DMS79 (cell line): ENCODE data around the gene RAB6A.
"Not testable (repeated sequence)": the region's sequence is repeated elsewhere in the genome, so short reads cannot be mapped to it uniquely, and the experiment has no call there.

ENCODE experiments used
- DNase-seq: peaks from one replicate; lab custom pipeline; 2025; lab: John Stamatoyannopoulos, UW

RAB6A gene

DNA sequence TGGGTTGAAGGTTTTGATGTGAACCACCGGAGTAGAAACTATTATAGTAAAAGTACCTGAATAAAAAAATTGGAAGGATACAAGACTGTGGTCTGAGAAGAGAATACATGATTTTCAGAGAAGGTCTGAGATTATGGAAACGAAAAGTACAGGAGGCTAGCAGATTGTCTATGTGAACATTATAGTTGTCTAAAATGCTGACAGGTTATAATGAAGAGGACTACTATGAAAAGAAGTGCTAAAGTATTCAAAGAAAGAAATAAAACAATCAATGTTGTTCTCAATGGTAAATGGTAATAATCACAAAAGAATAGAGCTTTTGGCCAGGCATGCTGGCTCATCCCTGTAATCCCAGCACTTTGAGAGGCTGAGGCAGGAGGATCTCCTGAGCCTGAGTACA, 34.0 kb downstream of the RAB6A start:
- no peak for DNase-seq

DNA sequence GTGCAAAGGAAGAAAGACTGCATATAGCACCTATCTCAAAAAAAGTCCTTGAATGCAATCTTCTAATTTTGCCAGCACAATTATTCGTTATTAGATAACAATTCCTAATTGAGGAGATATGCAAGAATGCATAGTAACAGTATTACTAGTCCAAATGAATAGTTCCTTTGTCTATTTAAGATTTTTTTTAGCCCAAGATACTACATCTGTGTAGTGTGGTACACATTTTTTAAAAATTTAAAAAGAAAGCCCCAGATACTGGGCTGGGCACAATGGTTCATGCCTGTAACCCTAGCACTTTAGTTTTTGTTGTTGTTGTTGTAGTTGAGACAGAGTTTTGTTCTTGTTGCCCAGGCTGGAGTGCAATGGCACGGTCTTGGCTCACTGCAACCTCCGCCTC, 43.7 kb downstream of the RAB6A start:
- DNase-seq, result no peak

DNA sequence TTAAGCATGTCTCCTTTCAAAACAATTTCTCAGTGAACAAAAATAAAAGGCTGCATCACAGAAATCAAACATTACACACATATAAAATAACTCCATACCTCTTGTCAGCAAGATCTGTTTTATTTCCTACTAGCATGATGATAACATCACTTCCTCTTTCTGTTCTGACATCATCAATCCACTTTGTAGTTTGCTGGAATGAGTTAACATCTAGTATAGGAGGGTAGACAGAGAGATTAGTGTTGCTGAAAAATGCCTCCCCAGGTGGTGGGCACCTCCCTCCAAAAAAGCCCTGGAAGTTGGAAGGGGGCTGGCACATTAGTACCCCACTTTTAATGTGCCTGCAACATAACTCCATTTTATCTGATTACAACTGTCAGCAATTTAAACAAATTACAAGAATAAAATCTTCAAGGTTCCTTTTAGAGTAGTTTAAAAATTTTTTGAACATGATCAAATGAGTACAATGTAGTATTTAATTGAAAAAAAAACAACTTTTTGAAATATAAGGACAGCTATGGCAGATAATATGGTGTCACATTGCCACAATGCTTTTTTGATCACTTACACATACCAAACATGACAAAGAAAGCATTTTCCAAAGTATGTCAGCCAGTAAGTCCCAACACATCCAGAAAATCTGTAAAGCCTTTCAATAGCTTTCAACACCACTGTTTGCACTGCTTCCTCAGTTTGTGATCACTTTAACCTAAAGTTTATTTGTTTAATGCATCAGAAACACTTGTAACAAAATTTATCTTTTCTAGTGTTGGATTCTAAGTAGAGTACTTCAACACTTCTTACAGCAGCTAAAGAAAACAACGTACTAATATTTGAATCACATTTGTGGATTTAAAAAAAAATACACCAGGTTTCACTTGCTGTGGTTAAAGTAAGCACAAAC, 44.5 kb downstream of the RAB6A start:
- no peak for DNase-seq

DNA sequence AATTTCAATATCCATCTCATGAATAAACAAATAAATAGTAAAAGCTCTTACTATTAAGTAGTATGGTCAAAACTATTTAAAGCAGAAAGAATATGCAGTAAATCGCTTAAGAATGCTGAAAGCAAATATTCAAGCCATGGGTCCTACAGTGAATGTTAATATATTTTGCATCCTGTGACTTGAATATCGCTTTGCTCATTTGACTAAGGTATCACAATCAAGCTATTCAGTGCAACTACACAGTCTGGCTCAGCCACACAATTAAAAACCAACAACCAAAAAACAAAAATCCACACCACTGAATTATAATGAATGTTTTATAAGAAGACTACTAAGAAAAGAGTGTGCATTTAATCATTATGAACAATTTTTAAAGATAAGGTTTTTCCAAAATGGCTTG, 45.3 kb downstream of the RAB6A start:
- DNase-seq, result no peak

DNA sequence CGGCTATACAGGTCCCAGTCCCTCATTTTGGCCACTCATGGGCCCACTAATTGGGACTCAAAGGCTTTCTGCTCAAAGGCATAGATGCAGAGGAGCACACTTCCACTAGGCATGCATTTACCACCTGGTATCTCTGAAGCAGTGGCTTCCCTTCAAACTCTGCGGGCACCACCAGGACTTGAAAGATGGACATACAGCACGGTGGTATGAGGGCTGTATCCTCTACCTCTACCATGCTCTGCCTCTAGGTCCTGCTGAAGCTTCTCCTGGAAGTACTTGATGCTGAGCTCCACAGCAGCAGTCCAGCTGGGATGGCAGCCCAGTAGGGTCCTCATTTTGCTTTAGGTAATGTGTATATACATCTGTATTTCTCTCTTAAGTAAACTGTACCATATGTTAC, 49.9 kb downstream of the RAB6A start:
- DNase-seq, result no peak

DNA sequence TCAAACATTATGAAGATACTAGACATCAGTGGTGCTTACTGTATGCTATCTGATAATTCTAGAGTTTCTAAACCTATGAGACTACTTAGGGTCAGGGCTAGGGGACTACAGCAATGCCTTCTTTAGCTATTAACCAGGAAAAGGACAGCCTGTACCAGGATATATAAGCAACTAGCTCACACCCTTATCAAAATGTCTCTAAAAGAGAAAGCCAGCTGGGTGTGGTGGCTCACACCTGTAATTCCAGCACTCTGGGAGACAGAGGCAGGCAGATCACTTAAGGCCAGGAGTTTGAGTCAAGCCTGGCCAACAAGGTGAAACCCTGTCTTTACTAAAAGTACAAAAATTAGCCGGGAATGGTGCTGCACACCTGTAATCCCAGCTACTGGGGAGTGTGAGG, 55.8 kb downstream of the RAB6A start:
- no peak for DNase-seq

DNA sequence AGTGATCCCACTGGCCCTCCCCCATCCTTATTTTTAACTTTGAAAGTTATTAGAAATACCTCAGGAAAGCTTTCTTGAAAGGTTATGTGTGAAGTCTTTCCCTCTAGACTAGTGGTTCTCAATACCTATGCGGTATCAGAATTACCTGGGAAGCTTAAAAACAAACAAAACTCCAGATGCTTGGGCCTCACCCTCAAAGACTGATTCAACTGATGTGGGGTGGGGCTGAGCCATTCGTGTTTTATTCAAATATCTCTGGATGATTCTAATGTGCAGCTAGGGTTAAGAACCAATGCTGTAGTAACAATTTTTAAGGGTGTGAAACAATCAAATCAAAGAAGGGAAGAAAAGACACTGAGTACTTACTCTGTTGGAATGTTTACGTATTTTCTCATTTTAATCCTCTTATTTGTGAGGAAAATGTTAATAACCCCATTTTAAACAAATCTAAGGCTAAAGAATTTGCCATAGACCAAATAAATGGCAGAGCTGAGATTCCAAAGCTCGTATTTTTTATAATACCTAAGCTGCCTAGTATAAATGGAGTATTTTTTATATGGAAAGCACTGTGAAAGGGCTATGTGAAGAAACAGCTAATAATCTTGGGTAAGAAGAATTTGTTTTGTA, 66.9 kb downstream of the RAB6A start:
- DNase-seq, result no peak

DNA sequence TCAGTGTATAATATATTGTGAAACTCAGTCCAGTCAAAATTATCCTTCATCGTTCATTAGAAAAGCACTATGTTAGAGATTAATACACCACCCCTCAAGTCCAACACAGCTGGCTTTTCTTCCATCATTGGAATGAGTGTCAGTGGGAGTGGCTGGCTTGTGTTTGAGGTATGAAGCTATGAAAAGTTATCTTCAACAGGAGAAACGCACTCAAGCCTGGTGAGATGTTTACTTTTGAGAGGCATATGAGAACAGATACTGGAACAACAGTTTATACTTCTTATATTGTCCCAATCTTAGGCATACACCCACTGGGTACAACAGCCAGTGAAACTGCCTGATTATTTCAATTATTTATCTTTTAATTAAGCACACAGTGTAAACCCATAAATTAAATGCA, 80.2 kb downstream of the RAB6A start:
- DNase-seq, result no peak

DNA sequence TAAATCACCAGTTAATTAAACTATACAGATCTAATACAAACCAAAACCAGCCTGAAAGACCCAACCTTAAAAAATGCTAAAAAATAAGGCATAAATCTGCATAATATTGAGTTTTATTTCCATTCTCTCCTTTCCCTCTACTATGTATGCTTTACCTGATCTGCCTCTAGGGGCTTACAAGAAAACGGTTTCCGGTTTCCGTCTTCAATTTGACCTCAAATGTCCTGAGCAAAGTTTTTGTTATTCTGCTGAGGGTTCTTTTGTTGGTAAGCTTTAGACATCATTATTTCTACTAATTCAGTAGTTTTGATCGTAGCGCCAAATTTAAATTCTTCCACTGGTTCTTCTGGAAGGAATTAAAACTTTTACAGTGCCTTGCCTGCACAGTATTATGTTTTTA, 84.3 kb downstream of the RAB6A start:
- not testable (repeated sequence) for DNase-seq

DNA sequence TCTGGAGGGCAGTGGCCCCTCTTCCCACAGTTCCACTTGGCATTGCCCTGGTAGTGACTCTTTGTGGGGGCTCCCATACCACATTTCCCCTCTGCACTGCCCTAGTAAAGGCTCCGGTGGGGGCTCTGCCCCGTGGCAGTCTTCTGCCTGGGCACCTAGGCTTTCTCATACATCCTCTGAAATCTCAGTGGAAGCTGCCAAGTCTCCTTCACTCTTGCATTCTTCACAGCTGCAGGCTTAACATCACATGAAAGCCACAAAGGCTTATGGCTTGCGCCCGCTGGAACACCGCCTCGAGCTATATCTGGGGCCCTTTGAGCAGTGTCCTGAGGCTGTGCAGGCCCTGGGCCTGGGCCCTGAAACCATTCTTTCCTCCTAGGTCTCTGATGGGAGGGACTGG, 89.2 kb downstream of the RAB6A start:
- no peak for DNase-seq

DNA sequence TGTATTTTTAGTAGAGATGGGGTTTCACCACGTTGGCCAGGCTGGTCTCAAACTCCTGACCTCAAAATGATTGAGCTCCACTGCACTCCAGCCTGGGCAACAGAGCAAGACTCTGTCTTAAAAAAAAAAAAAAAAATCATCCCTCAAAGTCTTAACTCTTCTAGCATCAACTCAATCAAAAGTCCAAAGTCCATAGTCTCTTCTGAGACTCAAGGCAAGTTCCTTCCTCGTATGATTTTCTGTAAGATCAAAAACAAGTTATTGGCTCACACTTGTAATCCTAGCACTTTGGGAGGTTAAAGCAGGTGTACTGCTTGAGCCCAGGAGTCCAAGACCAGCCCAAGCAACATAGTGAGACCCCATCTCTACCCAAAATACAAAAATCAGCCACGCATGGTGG, 90.1 kb downstream of the RAB6A start:
- no peak for DNase-seq

DNA sequence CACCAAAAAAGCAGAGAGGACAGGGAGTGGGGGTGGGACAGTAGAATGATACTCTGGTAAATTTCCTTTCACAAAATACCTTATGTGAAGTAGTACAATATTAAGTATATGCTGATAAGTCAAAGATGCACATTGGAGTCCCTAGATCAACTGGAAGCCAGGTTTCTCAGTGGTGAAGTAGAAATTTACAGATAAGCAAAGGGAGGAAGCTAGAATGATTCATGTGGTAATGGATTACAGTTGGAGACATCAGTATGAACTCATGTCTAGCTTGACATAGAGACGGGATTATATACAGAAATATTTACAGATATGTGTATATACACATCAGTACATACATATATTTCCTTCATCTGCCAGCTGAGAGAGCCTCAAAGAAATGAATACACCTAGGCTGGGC, 93.0 kb downstream of the RAB6A start:
- no peak for DNase-seq

DNA sequence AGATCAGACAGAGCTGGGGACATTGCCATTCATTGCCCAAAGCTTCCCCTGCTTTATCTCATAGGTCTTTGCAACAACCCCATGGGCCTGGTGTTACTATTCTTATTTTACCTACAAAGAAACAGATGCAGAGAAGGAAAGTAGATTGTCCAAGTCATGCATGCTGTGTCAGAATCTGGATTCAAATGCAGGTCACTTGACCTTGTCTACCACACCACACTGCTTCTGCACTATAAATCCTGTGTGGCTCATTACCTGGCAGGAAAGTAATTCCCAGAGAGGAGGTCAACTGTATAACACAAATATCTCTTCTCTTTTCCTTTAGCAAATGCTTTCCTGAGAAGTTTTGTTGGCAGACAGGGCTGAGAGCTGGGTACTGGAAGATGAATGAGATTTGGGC, 96.0 kb downstream of the RAB6A start:
- DNase-seq, result no peak

DNA sequence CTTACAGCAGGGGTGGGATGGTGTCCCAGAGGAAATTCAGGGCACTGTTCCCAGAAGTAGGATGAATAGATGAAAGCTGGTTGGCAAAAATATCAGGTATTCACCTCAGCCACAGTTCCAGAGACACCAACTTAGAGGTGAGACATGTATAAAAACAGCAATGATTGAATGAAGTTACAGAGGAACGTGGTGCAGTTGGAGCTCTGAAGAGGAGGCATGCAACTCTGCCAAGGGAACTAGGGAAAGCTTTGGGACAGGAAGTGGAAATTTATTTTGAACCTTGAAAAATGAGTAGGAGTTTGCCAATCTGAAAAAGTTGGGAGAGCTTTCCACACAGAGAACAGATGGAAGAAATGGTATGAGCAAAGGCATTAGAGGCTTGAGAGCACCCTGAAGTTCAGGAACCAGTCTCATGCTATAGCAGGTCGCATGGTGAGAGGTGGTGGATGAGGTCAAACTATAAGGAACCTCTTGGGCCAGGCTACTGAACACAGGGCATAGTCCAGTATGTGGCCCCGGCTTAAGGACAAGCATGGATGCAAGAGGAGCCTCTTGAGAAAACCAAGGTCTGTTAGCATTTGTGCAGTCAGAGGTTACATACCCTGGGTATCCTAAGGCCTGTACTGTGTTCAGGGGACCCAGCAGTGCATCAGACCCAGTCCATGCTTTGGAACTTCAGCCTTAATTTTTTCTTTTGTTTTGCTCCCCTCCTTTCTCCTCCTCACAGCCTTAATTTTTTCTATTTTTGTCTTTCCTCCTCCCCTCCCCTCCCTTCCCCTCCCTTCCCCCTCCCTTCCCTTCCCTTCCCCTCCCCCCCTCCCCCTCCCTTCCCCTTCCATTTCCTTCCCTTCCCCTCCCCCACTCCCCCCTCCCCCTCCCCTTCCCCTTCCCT, 97.0 kb downstream of the RAB6A start:
- no peak for DNase-seq

DNA sequence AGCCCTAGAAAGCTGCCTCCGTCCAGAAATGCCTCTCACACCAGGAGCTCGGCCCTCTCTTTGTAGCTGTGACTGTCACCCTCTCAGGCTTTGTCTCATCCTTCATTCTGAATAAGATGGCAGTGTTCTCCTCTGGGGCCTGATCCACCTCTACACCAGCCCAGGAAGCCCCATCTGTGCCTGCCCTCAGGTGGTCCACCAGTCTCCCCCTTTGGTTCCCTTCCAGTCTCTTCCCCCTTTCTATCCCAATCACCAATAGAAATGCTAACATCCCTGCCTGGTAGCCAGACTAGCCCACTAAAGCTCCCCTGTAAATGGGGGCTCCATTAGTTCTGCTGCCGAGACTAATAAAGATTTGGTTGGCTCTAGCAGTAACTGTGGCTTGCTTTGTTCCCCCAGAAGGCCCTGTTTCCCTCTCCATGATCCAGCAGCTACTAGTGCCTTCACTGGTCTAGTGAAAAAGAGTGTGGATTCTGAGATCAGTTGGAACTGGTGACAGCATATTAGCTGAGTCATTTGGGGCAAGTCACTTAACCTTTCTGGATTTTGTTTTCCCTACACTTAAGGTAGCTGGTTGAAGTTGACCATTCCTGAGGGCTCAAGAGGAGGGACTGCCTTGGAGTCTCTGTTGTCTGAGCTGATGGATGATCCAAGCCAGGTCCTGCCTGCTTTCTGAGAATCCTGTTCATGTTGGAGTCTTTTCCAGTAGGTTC, 98.3 kb downstream of the RAB6A start:
- no peak for DNase-seq

DNA sequence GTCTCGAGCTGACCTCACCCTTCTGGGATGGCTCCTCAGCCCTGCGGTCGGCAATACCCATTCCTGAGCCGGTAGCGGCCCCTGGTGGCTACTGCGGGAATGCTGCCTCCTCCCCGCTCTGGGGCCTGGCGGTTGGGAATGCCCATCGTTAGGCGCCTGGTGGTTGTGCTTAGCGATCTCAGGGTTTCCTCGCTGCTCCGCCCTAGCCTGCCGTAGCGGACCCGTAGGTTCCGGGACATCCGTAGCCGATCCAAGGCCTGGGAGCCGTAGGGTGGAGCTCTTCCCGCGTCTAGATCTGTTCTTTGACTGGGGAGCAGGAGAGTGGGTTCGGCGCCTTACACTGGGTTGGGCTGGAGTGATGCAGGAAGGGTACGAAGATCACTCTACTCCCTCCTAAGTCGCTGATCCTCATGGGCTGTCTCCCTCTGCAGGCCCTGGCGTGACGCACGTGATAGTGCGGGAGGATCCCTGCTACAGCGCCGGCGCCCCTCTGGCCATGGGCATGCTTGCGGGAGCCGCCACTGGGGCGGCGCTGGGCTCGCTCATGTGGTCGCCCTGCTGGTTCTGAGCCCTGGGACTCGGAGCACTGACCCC, 99.7 kb downstream of the RAB6A start:
- DNase-seq, result no peak

DNA sequence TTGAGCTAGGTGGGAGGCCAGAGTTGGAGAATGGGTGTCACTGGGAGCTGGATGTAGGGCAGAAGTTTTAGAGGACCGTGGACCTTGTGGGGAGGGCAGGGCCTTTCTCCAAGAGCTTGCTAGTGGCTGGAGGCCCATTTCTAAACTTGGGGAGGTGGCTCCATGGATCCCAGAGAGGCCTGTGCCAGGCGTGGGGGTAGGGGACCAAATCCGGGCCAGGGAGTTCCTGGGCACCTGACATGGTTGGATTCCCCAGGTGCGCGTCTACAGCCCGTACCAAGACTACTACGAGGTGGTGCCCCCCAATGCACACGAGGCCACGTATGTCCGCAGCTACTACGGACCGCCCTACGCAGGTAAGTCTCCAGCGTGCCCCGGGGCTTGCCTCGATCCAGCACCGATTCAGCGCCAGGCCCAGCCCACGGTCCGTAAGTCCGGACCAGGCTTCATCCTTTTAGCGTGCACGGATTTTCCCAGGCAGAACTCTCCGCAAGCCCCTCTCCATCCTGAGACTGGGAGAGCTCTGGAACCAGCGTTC, 100.3 kb downstream of the RAB6A start:
- DNase-seq, result no peak

DNA sequence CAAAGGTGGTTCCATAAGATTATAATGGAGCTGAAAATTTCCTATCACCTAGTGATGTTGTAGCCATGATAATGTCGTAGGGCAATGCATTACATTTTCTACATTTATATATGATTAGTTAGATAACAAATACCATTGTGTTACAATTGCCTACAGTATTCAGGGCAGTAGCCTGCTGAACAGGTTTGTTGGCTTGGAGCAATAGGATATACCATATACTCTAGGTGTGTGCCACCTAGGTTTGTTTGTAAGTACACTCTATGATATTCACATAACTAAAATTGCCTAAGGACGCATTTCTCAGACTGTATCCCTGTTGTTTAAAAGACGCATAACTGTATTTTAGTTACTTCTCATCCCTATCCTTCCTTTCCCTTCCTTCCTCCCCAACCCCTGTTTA, 100.9 kb downstream of the RAB6A start:
- DNase-seq, result no peak

DNA sequence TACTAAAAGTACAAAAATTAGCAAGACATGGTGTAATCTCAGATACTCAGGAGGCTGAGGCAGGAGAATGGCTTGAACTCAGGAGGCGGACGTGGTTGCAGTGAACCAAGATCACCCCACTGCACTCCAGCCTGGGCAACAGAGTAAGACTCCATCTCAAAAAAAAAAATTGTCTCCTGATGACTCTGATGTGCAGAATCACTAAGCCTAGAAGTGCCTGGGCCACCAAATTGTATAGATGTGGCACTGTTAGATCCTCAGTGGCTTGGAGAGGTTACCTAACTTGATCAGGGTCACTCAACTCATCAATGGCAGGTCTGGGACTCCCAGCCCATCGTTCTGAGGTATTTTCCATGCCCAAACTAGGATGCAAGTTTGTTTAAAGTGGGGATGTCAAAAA, 103.9 kb downstream of the RAB6A start:
- DNase-seq, result no peak

DNA sequence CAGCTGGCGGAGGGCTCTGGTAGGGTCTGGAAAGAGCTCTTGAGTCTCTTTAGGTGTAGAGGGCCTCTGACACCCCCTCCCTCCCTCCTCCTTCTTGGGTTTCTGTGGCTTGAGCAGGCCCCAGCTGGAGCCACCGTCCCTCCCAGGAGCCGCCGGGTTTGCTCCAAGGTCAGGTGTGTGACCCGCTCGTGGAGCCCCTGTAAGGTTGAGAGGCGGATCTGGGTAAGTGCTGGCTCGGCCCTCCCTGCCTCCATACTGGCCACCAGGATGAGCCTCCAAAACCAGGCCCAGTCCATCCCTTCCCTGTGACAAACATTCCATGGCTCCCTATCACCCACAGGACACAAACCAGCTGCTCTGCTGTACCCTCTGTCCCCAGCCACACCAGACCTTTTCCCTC, 105.2 kb downstream of the RAB6A start:
- no peak for DNase-seq

DNA sequence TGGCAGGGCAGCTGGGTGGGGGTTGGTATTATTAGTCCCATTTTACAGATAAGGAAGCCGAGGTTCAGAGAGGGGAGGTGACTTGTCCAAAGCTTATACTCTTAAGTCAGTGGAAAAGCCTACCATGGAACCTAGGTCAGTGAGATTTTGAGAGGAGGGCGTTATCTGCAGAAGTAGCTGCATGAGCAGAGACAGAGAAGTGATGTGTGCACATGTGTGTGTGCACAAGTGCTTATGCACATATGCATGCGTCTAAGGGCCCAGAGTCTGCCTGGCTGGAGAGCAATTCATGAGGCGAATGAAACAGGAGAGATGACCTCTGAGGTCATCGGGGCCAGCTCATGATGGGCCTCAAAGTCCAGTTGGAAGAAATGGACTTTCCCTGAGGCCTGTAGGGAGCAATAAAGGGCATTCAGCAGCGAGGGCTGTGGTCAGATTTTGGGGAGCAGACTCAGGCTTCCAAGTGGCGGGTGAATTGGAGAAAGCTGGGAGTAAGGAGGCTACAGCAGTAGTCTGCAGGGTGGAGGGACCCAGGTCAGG, 106.3 kb downstream of the RAB6A start:
- DNase-seq, result no peak
